ENCODE results near the gene CACNA1G.

GRCh38 chr17:50620237-50620636, 59.7 kb downstream of the CACNA1G start:
- TF ChIP-seq EZH2phosphoT487 (IDR thresholded peaks at IDR 0.05; ENCODE audit: borderline replicate concordance, low read length) (no peak), CTCF (conservative IDR thresholded peaks at IDR 0.05; ENCODE audit: low read depth, low read length) (no peak), EZH2 (IDR thresholded peaks at IDR 0.05; ENCODE audit: low read length, unreplicated experiment) (no peak)

Data from PC-3 (cell line).